ENCODE measurements around the gene PRKCH.

DNA sequence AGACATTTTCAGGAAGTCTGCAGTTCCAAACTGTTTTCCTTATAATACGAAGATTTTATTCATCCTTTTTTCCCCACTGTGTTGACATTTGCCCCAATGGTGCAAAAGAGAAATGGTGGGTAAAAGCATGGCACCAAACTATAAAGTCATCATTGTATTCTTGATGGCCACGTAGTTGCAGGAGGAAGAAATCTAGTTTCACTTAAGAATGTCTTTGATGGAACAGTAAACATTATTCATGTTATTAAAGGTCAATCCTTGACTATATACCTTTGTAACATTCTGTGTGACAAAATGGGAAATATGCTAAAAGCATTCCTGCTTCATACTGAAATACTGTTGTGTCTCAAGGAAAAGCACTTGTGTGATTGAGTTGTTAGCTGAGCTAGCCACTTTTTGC, 80.1 kb downstream of the PRKCH start:
- TF ChIP-seq, protein P1, sequence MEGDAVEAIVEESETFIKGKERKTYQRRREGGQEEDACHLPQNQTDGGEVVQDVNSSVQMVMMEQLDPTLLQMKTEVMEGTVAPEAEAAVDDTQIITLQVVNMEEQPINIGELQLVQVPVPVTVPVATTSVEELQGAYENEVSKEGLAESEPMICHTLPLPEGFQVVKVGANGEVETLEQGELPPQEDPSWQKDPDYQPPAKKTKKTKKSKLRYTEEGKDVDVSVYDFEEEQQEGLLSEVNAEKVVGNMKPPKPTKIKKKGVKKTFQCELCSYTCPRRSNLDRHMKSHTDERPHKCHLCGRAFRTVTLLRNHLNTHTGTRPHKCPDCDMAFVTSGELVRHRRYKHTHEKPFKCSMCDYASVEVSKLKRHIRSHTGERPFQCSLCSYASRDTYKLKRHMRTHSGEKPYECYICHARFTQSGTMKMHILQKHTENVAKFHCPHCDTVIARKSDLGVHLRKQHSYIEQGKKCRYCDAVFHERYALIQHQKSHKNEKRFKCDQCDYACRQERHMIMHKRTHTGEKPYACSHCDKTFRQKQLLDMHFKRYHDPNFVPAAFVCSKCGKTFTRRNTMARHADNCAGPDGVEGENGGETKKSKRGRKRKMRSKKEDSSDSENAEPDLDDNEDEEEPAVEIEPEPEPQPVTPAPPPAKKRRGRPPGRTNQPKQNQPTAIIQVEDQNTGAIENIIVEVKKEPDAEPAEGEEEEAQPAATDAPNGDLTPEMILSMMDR (IDR thresholded peaks at IDR 0.05 in 2 of 3, conservative IDR thresholded peaks at IDR 0.05 in 1 of 3; ENCODE audit: insufficient read depth in 2 of 3, low read depth in 1 of 3, low read length in 3 of 3): no peak
- TF ChIP-seq PHF8 (IDR thresholded peaks at IDR 0.05; ENCODE audit: borderline replicate concordance, low read length) (no peak), ZBTB7A (IDR thresholded peaks at IDR 0.05; ENCODE audit: borderline replicate concordance, control insufficient read depth, low read depth, low read length) (no peak), EGR1 (conservative IDR thresholded peaks at IDR 0.05) (no peak), MEF2A (IDR thresholded peaks at IDR 0.05; ENCODE audit: control insufficient read depth, low read depth, low read length) (no peak), SIRT6 (IDR thresholded peaks at IDR 0.05; ENCODE audit: low read depth, low read length) (no peak), EZH2 (IDR thresholded peaks at IDR 0.05; ENCODE audit: borderline replicate concordance, low read depth, low read length) (no peak), GABPA (tag; conservative IDR thresholded peaks at IDR 0.05; ENCODE audit: low read depth) (no peak), KLF6 (CRISPR knock-in tag; IDR thresholded peaks at IDR 0.05; ENCODE audit: borderline replicate concordance) (no peak), EP300 (IDR thresholded peaks at IDR 0.05; ENCODE audit: low read length) (no peak), MXI1 (IDR thresholded peaks at IDR 0.05; ENCODE audit: low read depth, low read length) (no peak), ZNF282 (CRISPR knock-in tag; IDR thresholded peaks at IDR 0.05) (no peak)
- TF ChIP-seq, protein P2, sequence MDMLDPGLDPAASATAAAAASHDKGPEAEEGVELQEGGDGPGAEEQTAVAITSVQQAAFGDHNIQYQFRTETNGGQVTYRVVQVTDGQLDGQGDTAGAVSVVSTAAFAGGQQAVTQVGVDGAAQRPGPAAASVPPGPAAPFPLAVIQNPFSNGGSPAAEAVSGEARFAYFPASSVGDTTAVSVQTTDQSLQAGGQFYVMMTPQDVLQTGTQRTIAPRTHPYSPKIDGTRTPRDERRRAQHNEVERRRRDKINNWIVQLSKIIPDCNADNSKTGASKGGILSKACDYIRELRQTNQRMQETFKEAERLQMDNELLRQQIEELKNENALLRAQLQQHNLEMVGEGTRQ (CRISPR knock-in tag; IDR thresholded peaks at IDR 0.05): no peak
- TF ChIP-seq, protein P3, sequence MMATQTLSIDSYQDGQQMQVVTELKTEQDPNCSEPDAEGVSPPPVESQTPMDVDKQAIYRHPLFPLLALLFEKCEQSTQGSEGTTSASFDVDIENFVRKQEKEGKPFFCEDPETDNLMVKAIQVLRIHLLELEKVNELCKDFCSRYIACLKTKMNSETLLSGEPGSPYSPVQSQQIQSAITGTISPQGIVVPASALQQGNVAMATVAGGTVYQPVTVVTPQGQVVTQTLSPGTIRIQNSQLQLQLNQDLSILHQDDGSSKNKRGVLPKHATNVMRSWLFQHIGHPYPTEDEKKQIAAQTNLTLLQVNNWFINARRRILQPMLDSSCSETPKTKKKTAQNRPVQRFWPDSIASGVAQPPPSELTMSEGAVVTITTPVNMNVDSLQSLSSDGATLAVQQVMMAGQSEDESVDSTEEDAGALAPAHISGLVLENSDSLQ (IDR thresholded peaks at IDR 0.05): no peak
